ENCODE data around the gene ZDHHC14. TPM values are rescaled to one million over a fixed set of nuclear protein-coding genes. Genes with fewer than 3 reads are reported as not detected.

ZDHHC14 gene
- total RNA-seq, 4 donors from 2014 or later: 9.1 to 20.6 (median 12.5) TPM

- H3K27me3 ChIP-seq: no peaks in the 10 kb centered on the region
- no peak overlapping the region for H3K27ac ChIP-seq
- no peaks in the 10 kb centered on the region for H3K4me1 ChIP-seq
- no peak overlapping the region for H3K4me3 ChIP-seq
- no peak for DNase-seq
- no peaks in the 10 kb centered on the region for H3K36me3 ChIP-seq
- H3K9me3 ChIP-seq: no peaks in the 10 kb centered on the region
- TF ChIP-seq POLR2A (IDR thresholded peaks at IDR 0.05): no peak
- TF ChIP-seq CTCF (IDR thresholded peaks at IDR 0.05): no peak
Observed at GRCh38 chr6:157410045-157410444, 29.1 kb downstream of the ZDHHC14 start.

GRCh38 chr6:157411368-157411767 lies 30.4 kb downstream of the ZDHHC14 start:
- Histone ChIP-seq H3K4me1 (no peaks in the 10 kb centered on the region), H3K27me3 (no peaks in the 10 kb centered on the region), H3K9me3 (no peaks in the 10 kb centered on the region), H3K27ac (no peak overlapping the region), H3K36me3 (no peaks in the 10 kb centered on the region), H3K4me3 (no peak overlapping the region)
- TF ChIP-seq CTCF (IDR thresholded peaks at IDR 0.05): no peak
- no peak for TF ChIP-seq POLR2A (IDR thresholded peaks at IDR 0.05)
- DNase-seq: no peak

GRCh38 chr6:157412791-157413190 lies 31.8 kb downstream of the ZDHHC14 start:
- no peak overlapping the region for H3K4me3 ChIP-seq
- no peaks in the 10 kb centered on the region for H3K27me3 ChIP-seq
- no peak overlapping the region for H3K27ac ChIP-seq
- H3K9me3 ChIP-seq: no peaks in the 10 kb centered on the region
- no peaks in the 10 kb centered on the region for H3K4me1 ChIP-seq
- no peak for TF ChIP-seq POLR2A (IDR thresholded peaks at IDR 0.05)
- no peak for TF ChIP-seq CTCF (IDR thresholded peaks at IDR 0.05)
- DNase-seq: no peak
- H3K36me3 ChIP-seq: no peaks in the 10 kb centered on the region

- H3K9me3 ChIP-seq: no peaks in the 10 kb centered on the region
- no peaks in the 10 kb centered on the region for H3K27me3 ChIP-seq
- no peaks in the 10 kb centered on the region for H3K36me3 ChIP-seq
- DNase-seq: no peak
- TF ChIP-seq CTCF (IDR thresholded peaks at IDR 0.05) (no peak), POLR2A (IDR thresholded peaks at IDR 0.05) (no peak)
- no peaks in the 10 kb centered on the region for H3K4me1 ChIP-seq
- H3K4me3 ChIP-seq: no peak overlapping the region
- no peak overlapping the region for H3K27ac ChIP-seq
Observed at GRCh38 chr6:157420497-157420896, 39.5 kb downstream of the ZDHHC14 start.

- no peak for TF ChIP-seq CTCF (IDR thresholded peaks at IDR 0.05)
- no peak for TF ChIP-seq POLR2A (IDR thresholded peaks at IDR 0.05)
- H3K27ac ChIP-seq: no peak overlapping the region
- H3K4me1 ChIP-seq: no peaks in the 10 kb centered on the region
- H3K27me3 ChIP-seq: no peaks in the 10 kb centered on the region
- H3K4me3 ChIP-seq: no peak overlapping the region
- no peaks in the 10 kb centered on the region for H3K9me3 ChIP-seq
- no peak for DNase-seq
- no peaks in the 10 kb centered on the region for H3K36me3 ChIP-seq
Observed at GRCh38 chr6:157424491-157425020, 43.6 kb downstream of the ZDHHC14 start.

- no peak overlapping the region for H3K27ac ChIP-seq
- H3K4me3 ChIP-seq: no peak overlapping the region
- H3K9me3 ChIP-seq: no peaks in the 10 kb centered on the region
- no peak for DNase-seq
- no peaks in the 10 kb centered on the region for H3K36me3 ChIP-seq
- no peaks in the 10 kb centered on the region for H3K4me1 ChIP-seq
- H3K27me3 ChIP-seq: no peaks in the 10 kb centered on the region
- TF ChIP-seq POLR2A (IDR thresholded peaks at IDR 0.05): no peak
- no peak for TF ChIP-seq CTCF (IDR thresholded peaks at IDR 0.05)
Observed at GRCh38 chr6:157427969-157428368, 47.0 kb downstream of the ZDHHC14 start.

Measured in Peyer's patch (tissue), 4 donors.